Muscle of leg (tissue), 11 donors: ENCODE results near the gene PPM1G. TPM values are rescaled to one million over a fixed set of nuclear protein-coding genes. Genes with fewer than 3 reads are reported as not detected.
"Not testable (repeated sequence)": the region's sequence is repeated elsewhere in the genome, so short reads cannot be mapped to it uniquely, and the experiment has no call there.

Source experiments
- DNase-seq: peaks from one replicate; pipeline ENCODE4 v3.0.0; 2013
- H3K27ac ChIP-seq: one replicate; pipeline ENCODE4 v1.5.1; 2013; ENCODE audit warnings: mild to moderate bottlenecking, low read length, control low read depth
- H3K27me3 ChIP-seq: one replicate; pipeline ENCODE4 v1.6.1; 2013; ENCODE audit warnings: low read length; ENCODE audit not compliant: control insufficient read depth, insufficient read depth
- H3K36me3 ChIP-seq: one replicate; pipeline ENCODE4 v1.6.1; 2013; ENCODE audit warnings: low read length; ENCODE audit not compliant: control insufficient read depth, insufficient read depth
- H3K4me1 ChIP-seq: one replicate; pipeline ENCODE4 v1.6.1; 2013; ENCODE audit warnings: low read length; ENCODE audit not compliant: control insufficient read depth, insufficient read depth
- H3K4me3 ChIP-seq: one replicate; pipeline ENCODE4 v1.5.1; 2013; ENCODE audit warnings: low read length, control low read depth
- H3K9me3 ChIP-seq: replicated peaks from 2 replicates; pipeline ENCODE4 v1.6.1; 2013; ENCODE audit warnings: low read depth, low read length; ENCODE audit not compliant: control insufficient read depth
- WGBS: methylation state at CpG from one replicate; pipeline ENCODE4 v1.1.5; 2013; ENCODE audit warnings: missing lambda C conversion rate; ENCODE audit not compliant: insufficient coverage; 5-methylcytosine and 5-hydroxymethylcytosine counted together
- polyA plus RNA-seq, 8 donors: library from polyadenylated mRNA; unstranded; fragments of 120-200 nt; gene quantifications; one replicate each; pipeline versions ENCODE4 v1.2.1 to v1.2.3, GENCODE V29; 2013; ENCODE audit warnings: inconsistent platforms in 1 of 8, low replicate concordance in 1 of 8; ENCODE audit not compliant: insufficient read length in 8 of 8, insufficient read depth in 1 of 8
- total RNA-seq: library from RNA; stranded (reverse); fragments of 120-200 nt; gene quantifications from one replicate; pipeline ENCODE4 v1.2.4, GENCODE V29; 2013

The PPM1G gene
- total and polyA plus RNA-seq, 9 donors: 39.0 to 70.1 (median 60.0) TPM

GRCh38 chr2:27441958-27442919, 32.8 kb upstream of the PPM1G start, which contains the start of gene KRTCAP3:
KRTCAP3 (plus strand) TSS chr2:27442381; CDS start chr2:27442413, 32 bp downstream.
- Histone ChIP-seq H3K9me3 (no peaks in the 10 kb centered on the region), H3K4me3 (no peak within 1 kb of the TSS), H3K27me3 (no peaks in the 10 kb centered on the region), H3K27ac (no peak within 1 kb of the TSS), H3K36me3 (peaks cover 60% of the 10 kb centered on the region), H3K4me1 (peaks cover 11% of the 10 kb centered on the region)
- DNase-seq: peak; percentile 10
- WGBS: 21% methylated on average over 75 of the region's 80 CpGs

- no peak for DNase-seq
- peaks cover 11% of the 10 kb centered on the region for H3K4me1 ChIP-seq
- H3K4me3 ChIP-seq: no peak overlapping the region
- H3K36me3 ChIP-seq: peaks cover 66% of the 10 kb centered on the region
- no peaks in the 10 kb centered on the region for H3K9me3 ChIP-seq
- H3K27me3 ChIP-seq: no peaks in the 10 kb centered on the region
- no peak overlapping the region for H3K27ac ChIP-seq
- WGBS: 55% methylated on average over 7 of the region's 10 CpGs
Observed at GRCh38 chr2:27441226-27441926, 32.0 kb upstream of the PPM1G start.

- Histone ChIP-seq H3K36me3 (peaks cover 69% of the 10 kb centered on the region), H3K4me3 (no peak overlapping the region), H3K9me3 (no peaks in the 10 kb centered on the region), H3K27me3 (no peaks in the 10 kb centered on the region), H3K4me1 (peaks cover 3% of the 10 kb centered on the region), H3K27ac (no peak overlapping the region)
- 73% methylated on average over 5 of the region's 6 CpGs for WGBS
- no peak for DNase-seq
Observed at GRCh38 chr2:27435628-27436027, 26.2 kb upstream of the PPM1G start.

GRCh38 chr2:27431395-27431794, 22.0 kb upstream of the PPM1G start:
- Histone ChIP-seq H3K36me3 (peaks cover 33% of the 10 kb centered on the region), H3K27ac (no peak overlapping the region), H3K27me3 (no peaks in the 10 kb centered on the region), H3K4me1 (peaks cover 14% of the 10 kb centered on the region), H3K4me3 (no peak overlapping the region), H3K9me3 (no peaks in the 10 kb centered on the region)
- DNase-seq: peak; percentile 9

GRCh38 chr2:27428978-27429541, 19.7 kb upstream of the PPM1G start:
- peak overlapping the region; percentile 80 for H3K4me3 ChIP-seq
- H3K36me3 ChIP-seq: peaks cover 11% of the 10 kb centered on the region
- no peaks in the 10 kb centered on the region for H3K9me3 ChIP-seq
- H3K27ac ChIP-seq: peak overlapping the region; percentile 97
- under 1% methylated on average over 48 of the region's 51 CpGs for WGBS
- peak; percentile 93 for DNase-seq
- H3K4me1 ChIP-seq: peaks cover 14% of the 10 kb centered on the region
- H3K27me3 ChIP-seq: no peaks in the 10 kb centered on the region

GRCh38 chr2:27428213-27428977, 19.0 kb upstream of the PPM1G start, which contains the start of gene NRBP1:
NRBP1 (plus strand) TSS chr2:27428631; CDS start chr2:27433274, 4,643 bp downstream.
- Histone ChIP-seq H3K27ac (peak within 1 kb of the TSS; percentile 97), H3K4me1 (peaks cover 14% of the 10 kb centered on the region), H3K9me3 (no peaks in the 10 kb centered on the region), H3K27me3 (no peaks in the 10 kb centered on the region), H3K4me3 (peak within 1 kb of the TSS; percentile 80), H3K36me3 (peaks cover 4% of the 10 kb centered on the region)
- DNase-seq: peak; percentile 97
- WGBS: under 1% methylated on average over 68 of the region's 75 CpGs

GRCh38 chr2:27427863-27428212, 18.4 kb upstream of the PPM1G start:
- DNase-seq: no peak
- Histone ChIP-seq H3K4me1 (peaks cover 14% of the 10 kb centered on the region), H3K27me3 (no peaks in the 10 kb centered on the region), H3K4me3 (peak overlapping the region; percentile 78), H3K36me3 (no peaks in the 10 kb centered on the region), H3K27ac (peak overlapping the region; percentile 97), H3K9me3 (no peaks in the 10 kb centered on the region)
- no CpG with 5 or more reads among the region's 7 CpGs for WGBS

- not testable (repeated sequence) for H3K36me3 ChIP-seq, H3K4me1 ChIP-seq, DNase-seq, H3K27ac ChIP-seq, H3K9me3 ChIP-seq, H3K4me3 ChIP-seq, H3K27me3 ChIP-seq
- 100% methylated on average over 5 of the region's 10 CpGs for WGBS
Observed at GRCh38 chr2:27425039-27425438, 15.6 kb upstream of the PPM1G start.

GRCh38 chr2:27422958-27423357, 13.6 kb upstream of the PPM1G start:
- no peak overlapping the region for H3K4me3 ChIP-seq
- no peak overlapping the region for H3K27ac ChIP-seq
- peaks cover 2% of the 10 kb centered on the region for H3K4me1 ChIP-seq
- H3K27me3 ChIP-seq: no peaks in the 10 kb centered on the region
- WGBS: 92% methylated on average over 2 of the region's 3 CpGs
- no peak for DNase-seq
- no peaks in the 10 kb centered on the region for H3K36me3 ChIP-seq
- no peaks in the 10 kb centered on the region for H3K9me3 ChIP-seq
